Superior temporal gyrus (tissue), 1 donor: ENCODE measurements around the gene PLCZ1.
"Not testable (repeated sequence)": the region's sequence is repeated elsewhere in the genome, so short reads cannot be mapped to it uniquely, and the experiment has no call there.

ENCODE experiments used
- DNase-seq: peaks from one replicate; pipeline ENCODE4 v3.0.0-alpha.2; 2016; ENCODE audit errors: extremely low spot score

Gene PLCZ1

GRCh38 chr12:18703911-18704310 lies 33.9 kb downstream of the PLCZ1 start:
- DNase-seq = no peak

GRCh38 chr12:18703321-18703720 lies 34.5 kb downstream of the PLCZ1 start:
- no peak for DNase-seq

GRCh38 chr12:18700271-18700670 lies 37.5 kb downstream of the PLCZ1 start:
- DNase-seq = peak; percentile 17

GRCh38 chr12:18696971-18697602 lies 40.7 kb downstream of the PLCZ1 start:
- no peak for DNase-seq

- not testable (repeated sequence) for DNase-seq
These were observed 43.8 kb downstream of the PLCZ1 start for GRCh38 chr12:18693986-18694385.

GRCh38 chr12:18690653-18691052 lies 47.2 kb downstream of the PLCZ1 start:
- DNase-seq = no peak

GRCh38 chr12:18689771-18690170 lies 48.0 kb downstream of the PLCZ1 start:
- DNase-seq = no peak

- DNase-seq = no peak
These were observed 53.4 kb downstream of the PLCZ1 start for GRCh38 chr12:18684430-18684829.

GRCh38 chr12:18683327-18684013 lies 54.3 kb downstream of the PLCZ1 start:
- no peak for DNase-seq

- DNase-seq = no peak
These were observed 56.0 kb downstream of the PLCZ1 start for GRCh38 chr12:18681818-18682217.

- no peak for DNase-seq
These were observed 60.7 kb downstream of the PLCZ1 start for GRCh38 chr12:18676996-18677588.

- DNase-seq = no peak
These were observed 61.7 kb downstream of the PLCZ1 start for GRCh38 chr12:18676141-18676540.

- no peak for DNase-seq
These were observed 79.0 kb downstream of the PLCZ1 start for GRCh38 chr12:18658829-18659228.

- DNase-seq = no peak
These were observed 79.6 kb downstream of the PLCZ1 start for GRCh38 chr12:18658179-18658578.

GRCh38 chr12:18655351-18655750 lies 82.5 kb downstream of the PLCZ1 start:
- no peak for DNase-seq

GRCh38 chr12:18653465-18653864 lies 84.3 kb downstream of the PLCZ1 start:
- DNase-seq = no peak

GRCh38 chr12:18652596-18652995 lies 85.2 kb downstream of the PLCZ1 start:
- no peak for DNase-seq

GRCh38 chr12:18651525-18651924 lies 86.3 kb downstream of the PLCZ1 start:
- no peak for DNase-seq

- DNase-seq = no peak
These were observed 91.4 kb downstream of the PLCZ1 start for GRCh38 chr12:18646286-18646890.

- DNase-seq = no peak
These were observed 93.2 kb downstream of the PLCZ1 start for GRCh38 chr12:18644564-18644963.

- DNase-seq = no peak
These were observed 94.1 kb downstream of the PLCZ1 start for GRCh38 chr12:18643681-18644080.

GRCh38 chr12:18640321-18640955 lies 97.4 kb downstream of the PLCZ1 start:
- no peak for DNase-seq
